ENCODE results near the gene STOML1.

GRCh38 chr15:73949496-73949895 is 42.6 kb downstream of the STOML1 start:
- TF ChIP-seq JUNB (IDR thresholded peaks at IDR 0.05; ENCODE audit: unreplicated experiment) (no peak), CTCF (conservative IDR thresholded peaks at IDR 0.05; ENCODE audit: low read depth in 2 of 2) (no peak), ETS1 (IDR thresholded peaks at IDR 0.05) (no peak), EZH2 (IDR thresholded peaks at IDR 0.05; ENCODE audit: low read depth, unreplicated experiment) (no peak), POLR2AphosphoS5 (IDR thresholded peaks at IDR 0.05; ENCODE audit: low read depth) (no peak), ZNF331 (CRISPR knock-in tag; IDR thresholded peaks at IDR 0.05; ENCODE audit: low read depth) (no peak), EZH2phosphoT487 (IDR thresholded peaks at IDR 0.05; ENCODE audit: unreplicated experiment) (no peak), REST (IDR thresholded peaks at IDR 0.05; ENCODE audit: unreplicated experiment) (no peak), ZNF114 (CRISPR knock-in tag; IDR thresholded peaks at IDR 0.05) (no peak), CREB1 (CRISPR knock-in tag; IDR thresholded peaks at IDR 0.05; ENCODE audit: low read depth) (no peak), NANOG (IDR thresholded peaks at IDR 0.05; ENCODE audit: borderline replicate concordance) (no peak)
